HepG2 (cell line): ENCODE results near the gene PPP1R18.
"Not testable (repeated sequence)": the region's sequence is repeated elsewhere in the genome, so short reads cannot be mapped to it uniquely, and the experiment has no call there.

Experiments used
- GABPA ChIP-seq, 2 experiments: IDR thresholded peaks; 2 replicates each; pipeline ENCODE4 v1.6.1; 2011 to 2016; ENCODE audit warnings: low read depth in 2 of 2, low read length in 1 of 2, missing biosample characterization in 1 of 2, missing genetic modification characterization in 1 of 2
- GATAD2A ChIP-seq: IDR thresholded peaks from 2 replicates; pipeline ENCODE4 v1.6.1; 2016
- GTF2F1 ChIP-seq: fragments of 150-350 bp; IDR thresholded peaks from 2 replicates; pipeline ENCODE4 v1.6.1; 2014; ENCODE audit warnings: low read length
- KAT7 ChIP-seq: IDR thresholded peaks from 2 replicates; pipeline ENCODE4 v1.6.1; 2018; ENCODE audit warnings: borderline replicate concordance, missing compliant biosample characterization
- NCOA1 ChIP-seq: sonication (generic); formaldehyde crosslinking; IDR thresholded peaks from 2 replicates; pipeline ENCODE4 v1.9.0; 2021; ENCODE audit warnings: missing genetic modification reagents
- NCOR1 ChIP-seq: fragments of 200-600 bp; sonication (generic); IDR thresholded peaks from 2 replicates; pipeline ENCODE4 v1.7.0; 2017; ENCODE audit warnings: antibody characterized with exemption, low read length, borderline replicate concordance
- NR3C1 ChIP-seq: sonication (generic); formaldehyde crosslinking; IDR thresholded peaks from 2 replicates; pipeline ENCODE4 v1.4.0; 2020; ENCODE audit warnings: missing genetic modification reagents
- TCF7L2 ChIP-seq: IDR thresholded peaks from 2 replicates; pipeline ENCODE4 v1.6.1; 2011; ENCODE audit warnings: mild to moderate bottlenecking, low read depth, low read length, moderate library complexity
- ZNF274 ChIP-seq: sonication (generic); formaldehyde crosslinking; IDR thresholded peaks from 2 replicates; pipeline ENCODE4 v1.5.1; 2020; ENCODE audit warnings: mild to moderate bottlenecking, missing genetic modification reagents
- ZNF292 ChIP-seq: sonication (generic); formaldehyde crosslinking; IDR thresholded peaks from 2 replicates; pipeline ENCODE4 v1.8.1; 2022; ENCODE audit warnings: mild to moderate bottlenecking, low read depth, missing genetic modification reagents, borderline replicate concordance
- ZNF563 ChIP-seq: sonication (generic); formaldehyde crosslinking; IDR thresholded peaks from 2 replicates; pipeline ENCODE4 v1.8.0; 2022; ENCODE audit warnings: mild to moderate bottlenecking, moderate library complexity, missing genetic modification reagents
- TF ChIP-seq, protein P1 (sequence below): sonication (generic); formaldehyde crosslinking; IDR thresholded peaks from 2 replicates; pipeline ENCODE4 v1.5.0; 2020; ENCODE audit warnings: mild to moderate bottlenecking, missing genetic modification reagents, moderate library complexity

DNA sequence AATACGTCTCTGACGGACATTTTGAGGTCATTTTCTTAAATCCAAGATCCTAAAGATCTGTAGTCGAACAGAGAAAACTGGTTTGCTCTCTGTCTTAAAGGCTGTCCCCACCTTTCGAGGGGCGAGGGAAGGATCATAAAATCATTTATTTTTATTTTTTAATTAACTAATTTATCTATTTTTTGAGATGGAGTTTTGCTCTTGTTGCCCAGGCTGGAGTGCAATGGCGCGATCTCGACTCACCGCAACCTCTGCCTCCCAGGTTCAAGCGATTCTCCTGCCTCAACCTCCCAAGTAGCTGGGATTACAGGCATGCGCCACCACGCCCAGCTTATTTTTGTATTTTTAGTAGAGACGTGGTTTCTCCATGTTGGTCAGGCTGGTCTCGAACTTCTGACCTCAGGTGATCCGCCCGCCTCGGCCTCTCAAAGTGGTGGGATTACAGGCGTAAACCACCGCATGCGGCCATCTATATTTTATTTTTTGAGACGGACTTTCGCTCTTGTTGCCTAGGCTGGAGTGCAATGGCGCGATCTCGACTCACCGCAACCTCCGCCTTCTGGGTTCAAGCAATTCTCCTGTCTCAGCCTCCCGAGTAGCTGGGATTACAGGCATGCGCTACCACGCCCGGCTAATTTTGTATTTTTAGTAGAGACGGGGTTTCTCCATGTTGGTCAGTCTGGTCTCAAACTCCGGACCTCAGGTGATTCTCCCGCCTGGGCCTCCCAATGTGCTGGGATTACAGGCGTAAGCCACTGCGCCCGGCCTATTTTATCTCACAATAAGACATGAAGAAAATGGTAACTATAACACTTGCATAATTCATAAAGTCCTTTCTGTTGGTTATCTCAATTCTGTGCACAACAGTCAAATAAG is 31.6 kb upstream of the PPP1R18 start:
- TF ChIP-seq ZNF563; ZNF292 (CRISPR knock-in tag); GABPA (IDR thresholded peaks at IDR 0.05; ENCODE audit: low read depth, low read length); GABPA (CRISPR knock-in tag; IDR thresholded peaks at IDR 0.05; ENCODE audit: low read depth); NR3C1 (CRISPR knock-in tag); GTF2F1; ZNF274; NCOA1 (CRISPR knock-in tag); KAT7 (CRISPR knock-in tag); TCF7L2; GATAD2A (CRISPR knock-in tag); NCOR1: not testable (repeated sequence)
- TF ChIP-seq, protein P1, sequence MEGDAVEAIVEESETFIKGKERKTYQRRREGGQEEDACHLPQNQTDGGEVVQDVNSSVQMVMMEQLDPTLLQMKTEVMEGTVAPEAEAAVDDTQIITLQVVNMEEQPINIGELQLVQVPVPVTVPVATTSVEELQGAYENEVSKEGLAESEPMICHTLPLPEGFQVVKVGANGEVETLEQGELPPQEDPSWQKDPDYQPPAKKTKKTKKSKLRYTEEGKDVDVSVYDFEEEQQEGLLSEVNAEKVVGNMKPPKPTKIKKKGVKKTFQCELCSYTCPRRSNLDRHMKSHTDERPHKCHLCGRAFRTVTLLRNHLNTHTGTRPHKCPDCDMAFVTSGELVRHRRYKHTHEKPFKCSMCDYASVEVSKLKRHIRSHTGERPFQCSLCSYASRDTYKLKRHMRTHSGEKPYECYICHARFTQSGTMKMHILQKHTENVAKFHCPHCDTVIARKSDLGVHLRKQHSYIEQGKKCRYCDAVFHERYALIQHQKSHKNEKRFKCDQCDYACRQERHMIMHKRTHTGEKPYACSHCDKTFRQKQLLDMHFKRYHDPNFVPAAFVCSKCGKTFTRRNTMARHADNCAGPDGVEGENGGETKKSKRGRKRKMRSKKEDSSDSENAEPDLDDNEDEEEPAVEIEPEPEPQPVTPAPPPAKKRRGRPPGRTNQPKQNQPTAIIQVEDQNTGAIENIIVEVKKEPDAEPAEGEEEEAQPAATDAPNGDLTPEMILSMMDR (CRISPR knock-in tag) = not testable (repeated sequence)
